ENCODE results near the gene NKAIN1.

GRCh38 chr1:31154632-31155215 is 85.0 kb downstream of the NKAIN1 start:
- TF ChIP-seq CTCF (IDR thresholded peaks at IDR 0.05 in 4 of 5, conservative IDR thresholded peaks at IDR 0.05 in 1 of 5) (no peak), POLR2A (IDR thresholded peaks at IDR 0.05) (no peak)

All from gastrocnemius medialis (tissue), 4 donors.